HG03097 (cell line): ENCODE results near the gene ARAP2.
A peak's percentile ranks its signal among the peaks of the same experiment; 100 is the strongest.

Source experiments
- ATAC-seq: cut with Tn5 transposase; IDR thresholded peaks from one replicate; pipeline ENCODE4 v1.9.1; 2021; ENCODE audit not compliant: unreplicated experiment, low FRiP score

The ARAP2 gene

DNA sequence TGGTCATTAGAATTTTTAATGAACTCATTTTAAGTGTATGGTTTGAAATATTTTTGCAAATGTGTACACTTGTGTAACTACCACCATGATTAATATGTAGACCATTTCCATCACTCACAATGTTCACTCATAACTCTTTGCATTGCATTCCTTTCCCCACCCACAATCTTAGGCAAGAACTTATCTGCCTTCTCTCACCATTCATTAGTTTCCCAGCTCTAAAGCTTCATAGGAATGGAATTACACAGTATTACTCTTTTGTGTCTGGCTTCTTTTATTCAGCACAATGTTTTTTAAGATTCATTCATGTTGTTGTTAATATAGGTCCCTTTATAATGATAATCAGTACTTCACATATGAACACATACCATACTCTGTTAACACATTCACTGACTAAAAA is 106.1 kb downstream of the ARAP2 start:
- ATAC-seq = no peak

DNA sequence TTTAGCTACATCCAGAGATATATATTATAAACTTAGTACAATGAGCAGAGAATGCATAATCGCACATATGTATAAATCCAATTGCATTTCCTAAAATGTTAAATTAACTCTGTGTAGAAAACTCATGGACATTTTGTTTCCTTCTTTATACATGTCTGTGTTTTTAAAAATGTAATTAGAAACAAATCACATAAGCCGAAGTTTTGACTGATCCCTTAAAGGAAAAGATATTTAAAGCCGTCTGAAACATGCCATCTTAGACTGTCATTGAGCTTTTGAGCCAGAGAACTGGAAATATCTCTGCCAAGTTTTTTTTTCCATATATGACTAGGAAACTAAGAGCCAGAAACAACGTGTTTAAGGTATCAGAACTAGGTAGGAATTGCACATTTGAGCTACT is 107.0 kb downstream of the ARAP2 start:
- no peak for ATAC-seq

DNA sequence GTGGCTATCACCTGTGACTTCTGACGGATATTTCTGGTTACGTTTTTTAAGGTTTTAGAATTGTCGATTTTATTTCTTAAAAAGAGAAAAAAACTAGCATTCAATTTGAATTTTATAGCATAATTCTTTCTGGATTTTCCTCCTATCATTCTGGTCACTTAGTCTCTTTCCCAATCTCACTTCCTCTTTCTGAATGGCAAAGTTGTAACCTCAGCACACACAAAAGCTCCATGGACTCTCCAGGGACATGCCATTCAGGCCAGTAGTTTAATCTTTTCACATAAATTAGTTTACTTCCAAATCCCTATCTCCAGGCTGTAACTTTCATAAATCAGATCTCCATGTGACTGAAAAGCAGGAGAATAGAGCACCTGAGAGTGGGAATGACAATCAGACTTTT is 110.7 kb downstream of the ARAP2 start:
- ATAC-seq = no peak

DNA sequence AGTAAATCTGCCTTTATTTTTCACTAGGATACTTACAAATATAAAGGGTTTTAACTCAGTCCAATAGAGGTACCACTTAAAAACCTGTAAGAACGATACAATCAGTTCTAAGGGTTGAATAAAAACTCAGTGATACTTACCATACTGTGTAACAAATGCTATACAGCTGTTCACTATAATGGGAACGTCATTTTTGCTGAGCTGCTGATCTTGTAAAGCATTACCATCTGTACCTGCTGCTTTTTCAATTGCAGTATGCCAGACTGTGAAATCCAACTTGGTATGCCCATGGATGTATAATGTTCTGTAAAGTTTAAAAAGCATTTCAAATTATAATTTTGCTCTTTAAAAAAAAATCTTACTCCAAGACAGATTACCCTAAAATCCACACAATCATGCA is 111.2 kb downstream of the ARAP2 start:
- ATAC-seq = no peak

DNA sequence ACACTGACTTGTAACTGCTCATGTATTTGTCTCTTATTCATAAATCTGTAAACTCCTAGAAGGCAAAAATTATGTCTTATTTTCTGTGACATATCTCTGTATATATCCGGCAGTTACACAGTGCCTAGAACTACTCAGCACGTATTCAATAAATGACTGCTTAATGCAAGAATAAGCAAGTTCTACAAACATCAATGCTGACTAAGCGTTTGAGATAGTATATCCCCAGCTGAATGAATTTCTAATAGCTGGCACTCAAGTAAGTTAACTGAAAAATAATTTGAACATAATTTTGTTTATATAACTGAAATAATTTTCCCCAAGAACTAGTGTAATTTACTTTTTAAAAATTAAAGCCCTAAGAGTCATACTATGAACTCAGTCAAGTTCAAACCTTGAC is 113.7 kb downstream of the ARAP2 start:
- ATAC-seq = no peak

DNA sequence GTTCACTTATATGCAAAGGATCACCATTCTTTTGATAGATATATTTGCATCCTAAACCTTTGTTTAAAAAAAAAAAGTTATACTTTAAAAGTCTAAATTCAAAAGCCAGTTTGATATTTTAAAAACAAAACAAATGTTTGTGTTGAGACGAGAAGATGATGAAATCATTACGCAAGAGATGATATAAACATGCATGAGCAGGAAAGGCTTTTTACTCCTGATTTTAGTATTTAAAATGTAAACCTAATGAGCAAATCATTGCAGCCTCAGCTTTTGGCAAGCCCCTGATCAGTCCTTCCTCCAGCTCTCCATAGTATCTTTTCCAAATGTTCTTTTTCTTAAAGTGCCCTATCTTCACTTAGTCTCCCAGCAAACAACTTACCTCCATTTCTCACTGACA is 115.6 kb downstream of the ARAP2 start:
- ATAC-seq = no peak

DNA sequence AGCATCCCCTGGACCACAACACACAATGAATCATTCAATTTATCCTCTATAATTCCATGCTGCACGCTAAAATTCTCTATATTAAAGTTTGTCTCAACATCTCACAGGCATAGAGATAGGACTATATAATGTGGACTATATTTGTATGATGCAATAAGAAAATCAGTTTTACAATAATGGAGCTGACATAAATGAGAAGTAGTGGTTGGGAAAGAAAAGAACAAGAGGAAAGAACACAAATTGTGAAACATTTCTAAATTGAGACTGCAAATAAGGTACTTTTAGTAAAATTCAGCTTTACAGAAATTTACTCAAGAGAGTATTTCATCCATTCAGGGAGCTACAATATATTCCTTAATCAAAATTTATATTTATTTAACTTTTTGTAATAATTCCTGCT is 120.4 kb downstream of the ARAP2 start:
- no peak for ATAC-seq

DNA sequence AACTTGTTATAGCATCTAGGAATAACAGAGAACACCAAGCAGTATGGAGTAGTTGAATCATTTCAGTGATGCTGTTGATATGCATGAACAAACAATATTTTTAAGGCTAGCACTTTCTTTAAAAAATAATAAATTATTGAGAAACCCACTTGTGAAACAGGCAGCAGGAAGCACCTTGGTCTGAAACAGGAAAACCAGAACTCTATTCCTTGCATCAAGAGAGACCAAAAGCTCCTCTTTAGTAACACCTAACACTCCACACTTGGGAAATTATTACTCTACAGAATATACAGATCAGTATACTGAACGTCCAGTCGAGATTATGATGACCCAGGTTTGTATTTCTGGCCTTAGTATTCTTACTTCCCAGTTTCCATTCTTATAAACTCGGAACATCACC is 129.0 kb downstream of the ARAP2 start:
- no peak for ATAC-seq

DNA sequence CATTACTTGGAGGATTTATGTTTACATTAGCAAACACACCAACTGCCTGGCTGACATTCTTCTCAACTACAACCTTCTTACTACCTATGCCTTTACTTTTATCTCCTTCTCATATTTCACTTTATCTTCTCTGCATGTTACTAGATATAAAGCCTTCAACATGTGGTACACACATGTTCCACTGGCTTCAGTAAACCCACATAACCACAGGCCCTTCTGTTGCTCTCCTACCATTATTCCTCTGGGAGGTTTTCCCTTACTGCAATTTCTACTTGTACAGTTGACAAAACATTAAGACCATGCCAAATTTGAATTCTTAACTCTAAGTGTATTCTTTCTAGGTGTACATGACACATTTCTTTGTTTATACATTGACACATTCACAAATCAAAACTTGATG is 133.1 kb downstream of the ARAP2 start:
- no peak for ATAC-seq

DNA sequence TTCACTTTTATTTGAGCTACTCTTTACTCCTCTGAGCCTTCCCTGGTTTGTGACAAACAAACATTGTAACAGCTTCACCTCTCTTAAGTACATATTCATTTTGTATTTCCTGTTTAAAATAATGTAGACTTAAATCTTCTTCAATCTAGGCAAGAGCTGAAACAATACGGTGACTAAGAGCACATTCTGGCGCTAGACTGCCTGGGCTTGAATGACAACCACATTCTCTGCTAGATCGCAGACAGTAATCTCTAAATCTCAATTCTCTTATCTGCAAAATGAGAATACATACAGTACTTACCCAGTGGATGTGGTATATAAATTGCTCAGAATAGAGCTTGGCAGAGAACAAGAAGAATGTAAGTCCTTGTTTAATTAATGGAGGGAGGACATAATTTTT is 144.8 kb downstream of the ARAP2 start:
- no peak for ATAC-seq

DNA sequence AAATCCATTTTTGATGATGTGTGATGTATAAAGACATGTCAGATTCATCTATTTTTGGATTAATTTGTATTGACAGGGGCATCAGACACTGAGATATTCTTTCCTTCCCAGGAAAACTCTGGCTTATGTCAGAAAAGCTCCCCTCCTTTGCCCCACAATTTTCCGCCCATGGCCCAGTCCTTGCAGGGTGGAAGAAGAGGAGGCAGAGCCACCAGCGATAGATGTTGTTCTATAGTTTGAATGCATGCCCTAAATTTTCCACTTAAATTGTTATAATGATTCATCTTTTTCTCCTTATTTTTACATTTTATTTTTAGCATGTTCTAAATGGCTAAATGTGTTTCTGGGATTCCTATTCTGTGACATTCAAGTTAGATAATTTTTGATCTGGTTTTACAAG is 149.3 kb downstream of the ARAP2 start:
- no peak for ATAC-seq

DNA sequence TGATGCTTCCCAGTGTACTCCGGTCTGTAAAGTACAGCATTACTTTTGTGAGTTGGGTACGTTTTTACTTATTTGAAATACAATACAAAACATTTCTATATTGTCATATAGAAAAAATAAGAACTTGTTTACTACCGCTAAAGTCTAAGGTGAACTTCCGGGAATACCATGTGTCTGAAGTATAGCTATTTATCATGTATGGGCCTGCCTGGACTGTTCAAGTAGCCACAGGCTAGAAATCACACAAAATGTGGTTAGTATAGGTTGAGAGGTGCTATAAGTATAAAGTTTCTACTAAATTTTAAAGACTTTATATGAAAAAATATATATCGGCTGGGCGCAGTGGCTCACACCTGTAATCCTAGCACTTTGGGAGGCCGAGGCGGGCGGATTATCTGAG is 152.3 kb downstream of the ARAP2 start:
- ATAC-seq = no peak

DNA sequence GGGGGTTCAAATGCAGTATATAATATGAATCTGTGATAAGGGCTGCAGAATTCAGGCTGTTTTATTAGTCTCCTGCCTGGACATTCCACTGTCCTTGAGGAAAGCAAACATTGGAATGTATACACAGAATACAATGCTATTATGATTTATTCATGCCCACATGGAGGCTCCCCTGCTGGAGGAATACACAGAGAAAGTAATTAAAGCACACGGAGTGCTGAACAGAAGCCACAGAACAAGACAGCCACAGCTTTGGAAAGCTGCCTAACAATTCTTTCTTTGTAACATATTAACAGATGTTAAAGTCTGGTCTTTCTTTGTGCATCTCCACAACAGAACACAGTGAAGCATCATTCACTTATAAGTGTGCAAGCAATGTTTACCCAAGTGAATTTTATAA is 155.8 kb downstream of the ARAP2 start:
- no peak for ATAC-seq

DNA sequence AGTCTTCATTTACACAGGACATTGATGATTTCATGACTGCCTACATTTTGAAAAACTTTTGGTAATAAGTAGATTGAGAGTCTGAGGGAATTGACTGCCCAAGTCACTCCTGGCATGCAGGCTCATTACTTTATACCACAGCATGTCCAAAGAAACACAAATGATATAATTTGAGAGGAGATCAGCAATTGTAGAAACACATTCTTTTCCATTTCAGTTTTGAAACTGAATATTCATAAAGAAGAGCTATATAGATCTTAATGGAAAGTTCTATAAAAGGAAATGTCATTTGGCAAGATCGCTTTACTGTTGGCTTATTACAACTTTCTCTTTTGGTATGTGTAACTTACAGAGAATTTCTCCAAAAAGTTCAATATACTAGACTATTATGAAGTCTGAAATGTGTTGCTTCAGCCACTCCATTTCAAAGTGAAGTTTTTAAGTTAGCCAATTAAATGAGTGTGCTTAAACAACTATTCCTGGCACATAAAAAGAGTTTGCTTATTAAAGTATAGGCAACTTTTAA is 158.0 kb downstream of the ARAP2 start:
- no peak for ATAC-seq

DNA sequence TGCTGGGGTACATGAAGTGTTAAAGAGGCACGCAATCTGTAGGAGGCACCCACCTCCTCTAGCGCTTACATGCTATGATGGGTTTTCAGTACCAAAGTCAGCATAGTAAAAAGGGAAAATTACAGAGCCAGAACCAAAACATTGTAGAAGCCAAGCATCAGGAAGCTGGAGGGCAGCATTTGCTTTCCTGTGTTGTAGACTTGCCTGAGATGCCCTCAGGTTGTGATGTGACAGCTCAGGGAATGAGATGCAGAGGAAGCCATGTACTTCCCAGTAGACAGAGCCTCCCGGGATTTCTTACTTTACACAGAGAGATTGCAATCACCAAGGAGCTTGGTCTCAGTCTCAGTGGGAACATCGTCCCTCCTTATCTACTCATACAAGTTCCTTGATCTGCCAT is 161.5 kb downstream of the ARAP2 start:
- ATAC-seq = no peak

DNA sequence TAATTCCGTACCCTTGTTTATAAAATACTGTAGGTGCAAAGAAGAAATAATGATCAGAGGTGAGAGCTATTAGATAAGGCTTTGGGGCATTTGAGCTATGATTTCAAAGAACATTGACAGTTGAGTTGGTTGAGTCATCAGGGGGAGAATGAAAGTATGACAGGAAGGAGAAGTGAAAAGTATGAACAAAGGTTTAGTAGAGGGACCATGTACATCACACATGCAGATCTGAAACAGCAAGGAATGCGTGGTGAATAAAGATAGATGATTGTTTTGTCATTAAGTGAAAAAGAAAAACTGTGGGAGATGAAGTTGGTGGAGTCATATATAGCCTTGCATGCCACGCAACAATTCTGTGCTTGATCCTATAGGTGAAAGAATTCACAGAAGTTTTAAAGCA is 163.1 kb downstream of the ARAP2 start:
- peak; percentile 91 for ATAC-seq

DNA sequence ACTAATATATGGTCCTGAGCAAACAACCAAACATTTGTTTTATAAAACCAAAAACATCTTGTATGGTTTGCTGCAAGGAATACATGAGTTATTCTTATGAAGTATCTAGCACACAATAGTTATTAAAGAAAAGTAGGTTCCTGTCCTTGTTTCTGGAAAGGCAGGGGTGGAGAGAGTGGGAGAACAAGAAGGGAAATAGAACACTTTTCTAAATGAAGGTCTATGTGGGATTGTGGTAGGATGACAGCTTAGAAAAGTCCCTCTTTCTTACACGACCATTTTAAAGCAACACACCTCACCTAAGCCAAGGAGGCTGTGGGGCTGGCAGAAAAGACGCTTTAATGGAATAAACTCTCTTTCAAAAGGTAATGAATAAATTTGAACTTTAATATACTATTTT is 164.6 kb downstream of the ARAP2 start:
- no peak for ATAC-seq

DNA sequence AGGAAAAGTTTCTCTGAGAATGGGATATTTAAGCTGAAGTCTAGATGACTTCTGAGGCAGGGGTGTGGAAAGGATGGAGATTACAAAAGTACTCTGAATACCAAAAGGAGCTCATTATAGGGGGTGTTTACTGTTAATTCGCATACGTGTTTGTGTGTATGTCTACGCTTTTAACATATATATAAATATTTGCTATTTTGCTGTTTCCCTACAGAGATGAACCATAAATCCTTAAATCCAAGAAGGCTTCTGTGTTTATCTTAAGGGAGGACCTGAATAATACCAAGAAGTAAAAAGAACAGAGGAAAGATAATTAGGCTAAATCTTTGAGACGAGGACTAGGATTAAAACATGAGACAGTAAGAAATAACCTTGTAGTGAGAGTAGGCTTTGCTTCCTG is 166.0 kb downstream of the ARAP2 start:
- no peak for ATAC-seq

DNA sequence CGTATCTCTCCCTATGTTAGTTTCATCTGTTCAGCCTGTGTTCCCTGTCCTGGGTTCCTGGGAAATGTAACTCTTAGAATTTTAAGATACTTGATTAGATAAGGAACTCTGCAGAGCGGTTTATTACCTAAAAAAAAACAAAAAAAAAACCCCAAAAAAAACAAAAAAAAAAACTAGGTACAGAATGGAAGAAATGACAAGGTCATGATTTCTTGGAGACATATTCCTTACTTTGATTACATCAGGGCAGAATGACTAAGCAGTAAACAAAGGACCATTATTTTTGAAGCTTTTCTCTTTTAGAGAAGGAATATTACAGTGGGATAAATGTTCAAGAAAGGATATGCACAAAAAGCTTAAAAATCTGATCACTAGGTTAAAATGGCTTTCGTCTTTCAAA is 171.8 kb downstream of the ARAP2 start:
- ATAC-seq = no peak

DNA sequence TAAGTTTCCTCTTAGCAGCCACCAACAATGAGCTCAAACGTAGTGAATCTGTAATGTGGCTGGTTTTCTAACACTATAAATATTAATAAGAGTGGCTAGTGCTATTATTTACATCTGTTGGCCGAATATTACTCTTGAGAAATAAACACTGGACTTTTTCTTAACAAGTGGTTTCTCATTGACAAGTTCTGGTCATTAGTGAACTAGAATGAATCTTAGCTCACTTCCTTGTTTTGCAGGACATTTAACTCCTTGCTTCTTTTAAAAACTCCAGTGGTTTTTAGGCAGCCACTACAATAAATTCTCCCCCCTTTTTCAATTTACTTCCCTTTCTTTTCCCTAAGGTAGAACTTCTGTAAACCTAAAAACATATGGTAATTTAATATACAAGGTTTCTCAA is 177.2 kb downstream of the ARAP2 start:
- no peak for ATAC-seq

DNA sequence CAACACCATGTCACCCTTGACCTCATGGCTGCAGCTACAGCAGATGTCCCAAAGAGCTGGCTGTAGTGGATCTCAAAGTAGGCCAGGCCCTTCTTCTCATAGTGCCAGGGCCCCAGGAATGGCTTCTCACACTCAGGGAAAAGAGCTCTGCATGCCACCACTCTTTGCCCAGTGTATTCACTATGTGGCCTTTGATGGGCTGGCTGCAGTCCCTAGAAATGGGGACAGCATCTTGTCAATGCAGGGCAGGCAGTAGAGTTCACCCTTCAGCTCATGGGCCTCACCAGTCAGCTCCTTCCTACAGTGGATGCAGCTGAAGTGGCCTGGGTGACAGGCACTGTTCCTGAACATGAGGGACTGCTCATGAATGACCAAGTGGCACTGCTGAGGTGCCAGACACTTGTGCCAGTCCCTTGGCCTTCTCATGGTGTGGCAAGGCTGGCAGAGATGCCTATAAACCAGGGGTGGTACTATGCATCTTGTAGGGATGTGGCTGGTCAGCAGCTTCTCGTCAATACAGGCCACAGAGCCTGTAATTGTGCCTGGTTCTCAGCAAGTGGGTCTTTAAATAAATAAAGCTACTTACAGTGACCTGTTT is 178.9 kb downstream of the ARAP2 start:
- no peak for ATAC-seq

DNA sequence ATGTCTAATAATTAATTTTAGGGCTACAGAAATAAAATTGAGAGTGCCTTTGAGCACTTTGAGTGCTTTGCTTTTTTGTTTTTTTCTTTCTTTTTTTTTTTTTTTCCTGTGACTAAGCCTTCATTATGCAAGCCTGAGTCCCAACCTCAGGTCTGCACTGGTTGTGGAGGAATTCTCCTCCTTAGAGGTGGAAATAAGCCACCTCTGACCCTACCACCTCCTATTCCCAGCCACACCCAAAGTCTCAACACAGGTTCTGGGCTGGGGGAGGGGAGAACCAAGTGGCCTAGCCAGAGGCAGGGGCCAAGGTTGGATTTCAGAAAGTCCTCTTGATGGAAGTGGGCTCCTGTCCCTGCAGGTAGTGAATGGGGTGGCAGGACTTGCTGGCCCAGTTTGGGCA is 180.2 kb downstream of the ARAP2 start:
- no peak for ATAC-seq

DNA sequence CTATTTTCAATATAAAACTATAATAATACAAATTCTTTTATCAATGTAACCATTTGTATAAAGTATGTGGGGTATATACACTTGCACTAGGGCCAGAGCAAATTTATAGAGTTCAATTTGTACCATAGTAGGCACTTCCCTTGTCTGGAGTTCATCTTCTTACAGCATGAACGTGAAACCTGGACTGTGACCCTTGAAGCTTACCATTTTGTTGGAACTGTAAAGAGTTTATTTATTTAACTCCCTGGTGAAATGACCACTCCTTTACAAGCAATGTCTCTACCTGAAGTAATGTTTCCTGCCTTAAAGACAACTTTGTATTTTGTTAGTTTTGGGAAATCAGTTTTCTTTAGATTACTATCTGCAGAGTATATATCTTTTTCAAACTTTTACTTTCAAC is 188.2 kb downstream of the ARAP2 start:
- ATAC-seq = no peak
